WTC11 (cell line): ENCODE results near the gene PPARD. TPM values are rescaled to one million over a fixed set of nuclear protein-coding genes. Genes with fewer than 3 reads are reported as not detected.

Source experiments
- ATAC-seq: fragments of 200-7000 bp; cut with Tn5 transposase; 2 replicates; pipeline ENCODE4 v1.10.0; 2021; ENCODE audit warnings: mild to moderate bottlenecking, moderate library complexity
- CTCF ChIA-PET: fragments of 300-600 bp; sonication (Branson Sonifier 250); formaldehyde crosslinking; loops from one replicate; lab custom pipeline; 2021; ENCODE audit warnings: antibody characterized with exemption; lab: Charles Lee
- POLR2A ChIA-PET: fragments of 350-600 bp; sonication (Branson Sonifier 250); formaldehyde crosslinking; loops from one replicate; lab custom pipeline; 2021; ENCODE audit warnings: antibody characterized with exemption; lab: Charles Lee
- DNase-seq: peaks from one replicate; pipeline ENCODE4 v3.0.0; 2021; ENCODE audit warnings: low spot score
- H3K27ac Mint-ChIP-seq: 2 replicates; pipeline ENCODE4 v1.8.0; 2021; ENCODE audit warnings: mixed read lengths
- H3K27me3 Mint-ChIP-seq: 2 replicates; pipeline ENCODE4 v1.8.0; 2021; ENCODE audit warnings: low read depth, mild to moderate bottlenecking, moderate library complexity, mixed read lengths
- H3K36me3 Mint-ChIP-seq: 2 replicates; pipeline ENCODE4 v1.8.0; 2021; ENCODE audit warnings: mixed read lengths
- H3K4me1 Mint-ChIP-seq: 2 replicates; pipeline ENCODE4 v1.8.0; 2022; ENCODE audit warnings: mixed read lengths
- H3K4me3 Mint-ChIP-seq: 2 replicates; pipeline ENCODE4 v1.8.0; 2021; ENCODE audit warnings: mild to moderate bottlenecking, moderate library complexity, mixed read lengths
- H3K9me3 Mint-ChIP-seq: 2 replicates; pipeline ENCODE4 v1.8.0; 2021; ENCODE audit warnings: mixed read lengths
- E2F4 ChIP-seq: sonication (generic); formaldehyde crosslinking; IDR thresholded peaks from 2 replicates; pipeline ENCODE4 v1.8.1; 2022; ENCODE audit warnings: low read depth, mild to moderate bottlenecking, moderate library complexity, missing genetic modification reagents, borderline replicate concordance
- ELF4 ChIP-seq: sonication (generic); formaldehyde crosslinking; IDR thresholded peaks from 2 replicates; pipeline ENCODE4 v1.8.1; 2022; ENCODE audit warnings: low read depth, mild to moderate bottlenecking, moderate library complexity, missing genetic modification reagents
- EMX1 ChIP-seq: fragments of 250-450 bp; sonication (Bioruptor Pico); IDR thresholded peaks from 2 replicates; pipeline ENCODE4 v1.8.0; 2021; ENCODE audit warnings: mild to moderate bottlenecking
- ETV6 ChIP-seq: sonication (generic); formaldehyde crosslinking; IDR thresholded peaks from 2 replicates; pipeline ENCODE4 v1.8.1; 2022; ENCODE audit warnings: mild to moderate bottlenecking, missing genetic modification reagents
- FOXK1 ChIP-seq: sonication (generic); formaldehyde crosslinking; IDR thresholded peaks from 2 replicates; pipeline ENCODE4 v1.8.0; 2022; ENCODE audit warnings: mild to moderate bottlenecking, moderate library complexity, missing genetic modification reagents
- JUN ChIP-seq: sonication (generic); formaldehyde crosslinking; IDR thresholded peaks from 2 replicates; pipeline ENCODE4 v1.8.0; 2023; ENCODE audit warnings: mild to moderate bottlenecking, missing genetic modification reagents
- NFATC4 ChIP-seq: fragments of 250-450 bp; sonication (Bioruptor Pico); IDR thresholded peaks from 2 replicates; pipeline ENCODE4 v1.9.0; 2021; ENCODE audit warnings: mild to moderate bottlenecking
- NR1H2 ChIP-seq: sonication (generic); formaldehyde crosslinking; IDR thresholded peaks from 2 replicates; pipeline ENCODE4 v1.9.0; 2021; ENCODE audit warnings: mild to moderate bottlenecking, moderate library complexity, missing genetic modification reagents
- PRDM15 ChIP-seq: sonication (generic); formaldehyde crosslinking; IDR thresholded peaks from 2 replicates; pipeline ENCODE4 v1.8.0; 2022; ENCODE audit warnings: missing genetic modification reagents
- RELA ChIP-seq: sonication (generic); formaldehyde crosslinking; IDR thresholded peaks from 2 replicates; pipeline ENCODE4 v1.8.1; 2022; ENCODE audit warnings: missing genetic modification reagents, mild to moderate bottlenecking, borderline replicate concordance
- SMAD4 ChIP-seq: sonication (generic); formaldehyde crosslinking; IDR thresholded peaks from 2 replicates; pipeline ENCODE4 v1.8.0; 2022; ENCODE audit warnings: mild to moderate bottlenecking, missing genetic modification reagents
- SP1 ChIP-seq: sonication (generic); formaldehyde crosslinking; conservative IDR thresholded peaks from 2 replicates; pipeline ENCODE4 v1.8.1; 2022; ENCODE audit warnings: missing genetic modification reagents
- TEAD4 ChIP-seq: sonication (generic); formaldehyde crosslinking; IDR thresholded peaks from 2 replicates; pipeline ENCODE4 v1.8.0; 2022; ENCODE audit warnings: mild to moderate bottlenecking, missing genetic modification reagents
- TP53 ChIP-seq: sonication (generic); formaldehyde crosslinking; IDR thresholded peaks from 2 replicates; pipeline ENCODE4 v1.8.1; 2023; ENCODE audit warnings: mild to moderate bottlenecking, missing genetic modification reagents
- ZNF423 ChIP-seq: fragments of 250-450 bp; sonication (Bioruptor Pico); IDR thresholded peaks from 2 replicates; pipeline ENCODE4 v2.1.2; 2022; ENCODE audit warnings: mild to moderate bottlenecking, moderate library complexity
- total RNA-seq: library from RNA; stranded (reverse); gene quantifications from 3 replicates; pipeline ENCODE4 v1.2.3, GENCODE V29; 2021
- TF ChIP-seq, protein P1 (sequence below): sonication (generic); formaldehyde crosslinking; IDR thresholded peaks from 2 replicates; pipeline ENCODE4 v1.8.0; 2022; ENCODE audit warnings: mild to moderate bottlenecking, missing genetic modification reagents
- TF ChIP-seq, protein P2 (sequence below): sonication (generic); formaldehyde crosslinking; IDR thresholded peaks from 2 replicates; pipeline ENCODE4 v1.8.1; 2022; ENCODE audit warnings: mild to moderate bottlenecking, missing genetic modification reagents, moderate library complexity, borderline replicate concordance
- TF ChIP-seq, protein P3 (sequence below): fragments of 200-600 bp; IDR thresholded peaks from 2 replicates; pipeline ENCODE4 v1.8.0; 2022; ENCODE audit warnings: antibody characterized with exemption
- TF ChIP-seq, protein P4 (sequence below): fragments of 250-450 bp; sonication (Bioruptor Pico); conservative IDR thresholded peaks from 2 replicates; pipeline ENCODE4 v1.9.0; 2021; ENCODE audit warnings: mild to moderate bottlenecking
- TF ChIP-seq, protein P5 (sequence below): fragments of 250-450 bp; sonication (Bioruptor Pico); IDR thresholded peaks from 2 replicates; pipeline ENCODE4 v1.9.0; 2021; ENCODE audit warnings: mild to moderate bottlenecking

PPARD gene
- total RNA-seq, 1 experiment from 2014 or later = 14.7 TPM

DNA sequence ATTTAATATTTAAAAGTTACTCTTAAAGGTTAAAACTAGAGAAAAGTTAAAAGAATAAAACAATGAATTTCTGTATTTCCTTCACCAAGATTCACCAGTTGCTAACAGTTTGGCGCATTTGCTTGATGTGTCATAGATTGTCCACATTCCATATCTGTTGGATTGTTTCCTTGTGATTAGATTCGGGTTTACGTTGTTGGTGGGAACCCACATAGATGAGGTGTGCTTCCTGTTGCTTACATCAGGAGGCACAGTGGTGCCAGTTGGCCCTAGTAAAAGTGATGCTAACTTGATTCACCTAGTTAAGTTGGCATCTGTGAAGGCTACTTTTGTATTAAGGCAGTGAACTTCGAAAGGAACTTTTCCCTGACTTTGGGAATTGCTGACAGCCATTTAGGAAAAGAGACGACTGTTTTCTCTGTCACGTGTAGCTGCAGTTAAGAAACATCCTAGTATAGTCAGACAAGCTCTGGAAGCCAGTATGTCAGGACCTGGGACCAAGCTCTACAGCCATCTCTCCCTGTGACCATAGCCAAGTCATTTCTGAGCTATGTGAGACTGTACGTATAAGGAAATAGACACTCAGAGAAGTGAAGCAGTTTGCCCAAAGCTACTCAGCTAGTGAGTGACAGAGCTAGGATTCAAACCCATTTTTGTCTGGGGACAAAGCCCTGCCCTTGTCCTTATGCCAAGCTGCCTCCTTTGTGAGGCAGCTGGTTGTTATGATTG is 49.0 kb downstream of the PPARD start (continued):
- TF ChIP-seq EMX1 (CRISPR knock-in tag) (no peak), SP1 (no peak), TEAD4 (CRISPR knock-in tag) (no peak), SMAD4 (CRISPR knock-in tag) (no peak), E2F4 (CRISPR knock-in tag) (no peak)

GRCh38 chr6:35392111-35392702 is 49.8 kb downstream of the PPARD start:
- H3K4me1 Mint-ChIP-seq = peaks cover 13% of the 10 kb centered on the region
- H3K36me3 Mint-ChIP-seq = peaks cover under 1% of the 10 kb centered on the region; the same call in 1 of the 2 replicates
- no peak overlapping the region for H3K4me3 Mint-ChIP-seq
- no peak overlapping the region for H3K27ac Mint-ChIP-seq
- POLR2A ChIA-PET = interaction anchor here (1.2 kb wide), 1 partner anchor 50 kb away, joined by 4 read pairs; the partner anchor contains the start of gene PPARD
- ATAC-seq (no peak), DNase-seq (no peak)
- CTCF ChIA-PET = interaction anchor here (1.0 to 1.4 kb wide), 3 partner anchors 23 to 76 kb away, joined by 3 to 4 read pairs (median 3); partner anchors contain the start of gene RPL10A
- no peaks in the 10 kb centered on the region for H3K9me3 Mint-ChIP-seq
- no peaks in the 10 kb centered on the region for H3K27me3 Mint-ChIP-seq
- TF ChIP-seq, protein P1, sequence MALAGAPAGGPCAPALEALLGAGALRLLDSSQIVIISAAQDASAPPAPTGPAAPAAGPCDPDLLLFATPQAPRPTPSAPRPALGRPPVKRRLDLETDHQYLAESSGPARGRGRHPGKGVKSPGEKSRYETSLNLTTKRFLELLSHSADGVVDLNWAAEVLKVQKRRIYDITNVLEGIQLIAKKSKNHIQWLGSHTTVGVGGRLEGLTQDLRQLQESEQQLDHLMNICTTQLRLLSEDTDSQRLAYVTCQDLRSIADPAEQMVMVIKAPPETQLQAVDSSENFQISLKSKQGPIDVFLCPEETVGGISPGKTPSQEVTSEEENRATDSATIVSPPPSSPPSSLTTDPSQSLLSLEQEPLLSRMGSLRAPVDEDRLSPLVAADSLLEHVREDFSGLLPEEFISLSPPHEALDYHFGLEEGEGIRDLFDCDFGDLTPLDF = no peak
- TF ChIP-seq TP53 (CRISPR knock-in tag) = no peak
- TF ChIP-seq, protein P2, sequence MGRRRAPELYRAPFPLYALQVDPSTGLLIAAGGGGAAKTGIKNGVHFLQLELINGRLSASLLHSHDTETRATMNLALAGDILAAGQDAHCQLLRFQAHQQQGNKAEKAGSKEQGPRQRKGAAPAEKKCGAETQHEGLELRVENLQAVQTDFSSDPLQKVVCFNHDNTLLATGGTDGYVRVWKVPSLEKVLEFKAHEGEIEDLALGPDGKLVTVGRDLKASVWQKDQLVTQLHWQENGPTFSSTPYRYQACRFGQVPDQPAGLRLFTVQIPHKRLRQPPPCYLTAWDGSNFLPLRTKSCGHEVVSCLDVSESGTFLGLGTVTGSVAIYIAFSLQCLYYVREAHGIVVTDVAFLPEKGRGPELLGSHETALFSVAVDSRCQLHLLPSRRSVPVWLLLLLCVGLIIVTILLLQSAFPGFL (CRISPR knock-in tag) = no peak
- TF ChIP-seq, protein P3, sequence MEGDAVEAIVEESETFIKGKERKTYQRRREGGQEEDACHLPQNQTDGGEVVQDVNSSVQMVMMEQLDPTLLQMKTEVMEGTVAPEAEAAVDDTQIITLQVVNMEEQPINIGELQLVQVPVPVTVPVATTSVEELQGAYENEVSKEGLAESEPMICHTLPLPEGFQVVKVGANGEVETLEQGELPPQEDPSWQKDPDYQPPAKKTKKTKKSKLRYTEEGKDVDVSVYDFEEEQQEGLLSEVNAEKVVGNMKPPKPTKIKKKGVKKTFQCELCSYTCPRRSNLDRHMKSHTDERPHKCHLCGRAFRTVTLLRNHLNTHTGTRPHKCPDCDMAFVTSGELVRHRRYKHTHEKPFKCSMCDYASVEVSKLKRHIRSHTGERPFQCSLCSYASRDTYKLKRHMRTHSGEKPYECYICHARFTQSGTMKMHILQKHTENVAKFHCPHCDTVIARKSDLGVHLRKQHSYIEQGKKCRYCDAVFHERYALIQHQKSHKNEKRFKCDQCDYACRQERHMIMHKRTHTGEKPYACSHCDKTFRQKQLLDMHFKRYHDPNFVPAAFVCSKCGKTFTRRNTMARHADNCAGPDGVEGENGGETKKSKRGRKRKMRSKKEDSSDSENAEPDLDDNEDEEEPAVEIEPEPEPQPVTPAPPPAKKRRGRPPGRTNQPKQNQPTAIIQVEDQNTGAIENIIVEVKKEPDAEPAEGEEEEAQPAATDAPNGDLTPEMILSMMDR = no peak
- TF ChIP-seq NR1H2 (CRISPR knock-in tag) = no peak
- no peak for TF ChIP-seq ZNF423 (CRISPR knock-in tag)
- no peak for TF ChIP-seq NFATC4
- TF ChIP-seq, protein P4, sequence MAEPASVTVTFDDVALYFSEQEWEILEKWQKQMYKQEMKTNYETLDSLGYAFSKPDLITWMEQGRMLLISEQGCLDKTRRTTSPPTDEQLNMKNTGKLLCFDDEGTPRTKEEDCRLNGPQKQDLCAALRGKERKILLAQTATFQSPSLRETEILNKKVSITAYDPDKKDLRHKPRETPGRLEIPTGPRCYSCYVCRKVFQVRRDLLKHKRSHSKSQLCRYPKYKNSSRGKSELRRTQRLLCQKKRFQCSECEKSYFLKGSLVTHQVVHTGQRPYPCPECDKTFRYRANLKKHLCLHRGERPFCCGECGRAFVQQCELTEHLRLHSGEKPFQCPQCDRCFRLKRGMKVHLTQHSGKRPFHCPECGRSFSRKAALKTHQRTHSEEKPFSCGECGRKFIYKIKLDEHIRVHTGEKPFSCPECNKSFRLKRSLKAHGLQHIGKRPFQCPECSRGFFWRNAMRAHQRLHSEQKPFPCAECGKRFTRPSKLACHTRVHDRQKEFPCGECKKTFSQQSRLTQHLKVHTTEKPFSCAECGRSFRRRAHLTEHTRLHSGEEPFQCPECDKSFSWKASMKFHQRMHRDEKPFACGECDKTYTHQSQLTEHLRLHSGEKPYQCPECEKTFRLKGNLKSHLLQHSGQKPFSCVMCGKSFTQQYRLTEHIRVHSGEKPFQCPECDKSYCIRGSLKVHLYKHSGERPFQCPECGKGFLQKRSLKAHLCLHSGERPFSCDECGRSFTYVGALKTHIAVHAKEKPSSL (CRISPR knock-in tag) = no peak
- TF ChIP-seq PRDM15 (CRISPR knock-in tag) = no peak
- no peak for TF ChIP-seq JUN (CRISPR knock-in tag)
- no peak for TF ChIP-seq ETV6 (CRISPR knock-in tag)
- TF ChIP-seq, protein P5, sequence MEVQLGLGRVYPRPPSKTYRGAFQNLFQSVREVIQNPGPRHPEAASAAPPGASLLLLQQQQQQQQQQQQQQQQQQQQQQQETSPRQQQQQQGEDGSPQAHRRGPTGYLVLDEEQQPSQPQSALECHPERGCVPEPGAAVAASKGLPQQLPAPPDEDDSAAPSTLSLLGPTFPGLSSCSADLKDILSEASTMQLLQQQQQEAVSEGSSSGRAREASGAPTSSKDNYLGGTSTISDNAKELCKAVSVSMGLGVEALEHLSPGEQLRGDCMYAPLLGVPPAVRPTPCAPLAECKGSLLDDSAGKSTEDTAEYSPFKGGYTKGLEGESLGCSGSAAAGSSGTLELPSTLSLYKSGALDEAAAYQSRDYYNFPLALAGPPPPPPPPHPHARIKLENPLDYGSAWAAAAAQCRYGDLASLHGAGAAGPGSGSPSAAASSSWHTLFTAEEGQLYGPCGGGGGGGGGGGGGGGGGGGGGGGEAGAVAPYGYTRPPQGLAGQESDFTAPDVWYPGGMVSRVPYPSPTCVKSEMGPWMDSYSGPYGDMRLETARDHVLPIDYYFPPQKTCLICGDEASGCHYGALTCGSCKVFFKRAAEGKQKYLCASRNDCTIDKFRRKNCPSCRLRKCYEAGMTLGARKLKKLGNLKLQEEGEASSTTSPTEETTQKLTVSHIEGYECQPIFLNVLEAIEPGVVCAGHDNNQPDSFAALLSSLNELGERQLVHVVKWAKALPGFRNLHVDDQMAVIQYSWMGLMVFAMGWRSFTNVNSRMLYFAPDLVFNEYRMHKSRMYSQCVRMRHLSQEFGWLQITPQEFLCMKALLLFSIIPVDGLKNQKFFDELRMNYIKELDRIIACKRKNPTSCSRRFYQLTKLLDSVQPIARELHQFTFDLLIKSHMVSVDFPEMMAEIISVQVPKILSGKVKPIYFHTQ = no peak
- no peak for TF ChIP-seq ELF4 (CRISPR knock-in tag)
- no peak for TF ChIP-seq RELA (CRISPR knock-in tag)
- TF ChIP-seq FOXK1 (CRISPR knock-in tag) = no peak
